KBM-7 (cell line): ENCODE measurements around the gene PPP1R3C.

ENCODE experiments used
- DNase-seq: peaks from one replicate; pipeline ENCODE4 v3.0.0-alpha.2; 2015
- in situ Hi-C: fragments of 300-500 bp; cut with MboI; formaldehyde crosslinking; loops from 2 replicates; pipeline ENCODE4 v1.14.3; 2020; ENCODE audit warnings: low sequenced_read_pairs, low pct_unique_long_range_greater_than_20kb, mixed read lengths

The PPP1R3C gene

GRCh38 chr10:91604553-91605534 lies 28.0 kb downstream of the PPP1R3C start:
- no peak for DNase-seq
- in situ Hi-C loops: no loop called here

- no peak for DNase-seq
- in situ Hi-C loops: no loop called here
Measured at GRCh38 chr10:91603931-91604331, 28.9 kb downstream of the PPP1R3C start.

- in situ Hi-C loops: no loop called here
- no peak for DNase-seq
Measured at GRCh38 chr10:91602868-91603568, 29.9 kb downstream of the PPP1R3C start.

DNA sequence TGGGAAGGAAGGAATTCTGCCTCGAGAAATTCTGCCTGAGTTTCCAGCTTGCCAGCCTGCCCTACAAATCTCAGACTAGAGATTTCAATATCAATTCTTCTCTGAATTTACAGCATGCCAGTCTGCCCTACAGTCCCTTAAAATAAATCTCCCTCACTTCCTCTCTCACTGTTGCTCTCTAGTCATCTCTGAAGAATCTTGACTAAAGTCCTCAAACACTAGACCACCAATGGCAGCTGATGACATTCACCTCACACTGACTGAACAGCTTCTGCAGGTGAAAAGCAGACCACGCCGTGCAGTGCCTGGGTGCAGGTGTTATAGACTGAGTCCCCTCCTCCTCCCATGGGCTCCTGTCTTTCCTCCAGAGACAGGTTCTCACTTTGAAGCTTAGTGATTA lies 30.4 kb downstream of the PPP1R3C start:
- in situ Hi-C loops: no loop called here

DNA sequence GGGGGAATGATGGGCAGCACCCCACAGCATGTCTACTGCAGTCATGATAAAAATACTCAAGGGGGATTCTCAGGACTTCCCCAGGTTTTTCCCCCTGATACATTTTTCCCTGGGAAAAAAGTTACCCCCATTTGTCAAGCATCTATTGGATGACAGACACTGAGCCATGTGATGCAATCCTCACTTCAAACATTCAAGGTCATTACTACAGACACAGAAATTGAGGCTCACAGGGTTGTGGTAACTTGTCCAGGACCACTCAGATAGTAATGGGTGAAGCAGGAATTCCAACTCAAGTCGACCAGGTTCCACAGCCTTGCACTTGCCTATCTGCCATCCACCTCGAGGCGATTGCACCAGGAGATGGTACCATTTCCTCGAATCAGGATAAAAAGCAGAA lies 31.7 kb downstream of the PPP1R3C start:
- no peak for DNase-seq
- in situ Hi-C loops: no loop called here

More for the DNA sequence above, 30.4 kb downstream of the PPP1R3C start:
- no peak for DNase-seq

GRCh38 chr10:91598211-91598977 lies 34.5 kb downstream of the PPP1R3C start:
- in situ Hi-C loops: no loop called here
- DNase-seq: no peak

DNA sequence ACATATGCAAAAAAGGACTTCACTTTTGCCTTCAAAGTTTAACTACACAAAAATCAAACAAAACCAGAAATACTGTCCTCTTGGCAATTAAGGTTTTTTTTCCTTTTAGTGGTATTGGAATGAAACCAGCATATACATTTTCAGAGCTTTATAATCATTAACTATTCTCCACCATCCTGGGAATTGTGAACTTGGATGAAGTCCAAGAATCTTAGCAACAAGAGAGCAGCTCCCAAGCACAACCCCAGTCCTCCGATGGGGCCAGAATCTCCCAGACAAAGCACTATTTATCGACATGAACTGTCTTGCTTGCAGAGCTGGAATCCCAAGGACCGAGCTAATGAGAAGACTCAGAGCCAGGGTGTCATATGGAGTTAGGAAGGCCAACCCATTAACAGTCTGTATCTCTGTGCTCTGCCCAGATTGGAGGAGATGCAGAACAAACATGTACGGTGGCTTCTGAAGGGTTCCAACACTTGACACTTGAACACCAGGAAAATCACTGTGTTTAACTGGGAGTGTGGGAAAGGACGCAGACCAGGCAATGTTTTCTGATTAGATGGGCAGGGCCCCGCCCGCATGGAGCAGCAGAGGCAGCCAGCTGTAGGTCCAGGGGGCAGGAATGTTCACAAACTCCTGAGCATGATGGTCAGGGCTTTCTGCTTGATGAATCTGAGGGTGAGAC lies 35.5 kb downstream of the PPP1R3C start:
- no peak for DNase-seq
- in situ Hi-C loops: no loop called here

DNA sequence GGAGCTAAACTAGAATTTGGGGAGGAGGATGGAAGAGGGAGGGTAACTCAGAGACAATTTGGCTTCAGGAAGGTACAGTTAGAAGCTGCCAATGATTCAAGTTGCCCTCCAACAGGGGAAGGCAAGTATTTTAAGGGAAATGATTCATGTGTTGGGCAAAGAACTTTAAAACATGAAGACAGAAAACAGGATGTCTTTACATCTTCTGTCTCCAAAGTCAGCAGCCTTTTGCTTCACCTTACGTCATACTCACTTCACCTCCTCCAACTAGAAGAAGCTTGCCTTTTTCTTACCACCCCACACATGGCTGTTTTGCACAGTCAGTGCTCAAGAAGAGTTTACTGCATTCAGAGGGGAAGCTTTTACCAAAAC lies 36.1 kb downstream of the PPP1R3C start:
- in situ Hi-C loops: no loop called here
- DNase-seq: no peak

DNA sequence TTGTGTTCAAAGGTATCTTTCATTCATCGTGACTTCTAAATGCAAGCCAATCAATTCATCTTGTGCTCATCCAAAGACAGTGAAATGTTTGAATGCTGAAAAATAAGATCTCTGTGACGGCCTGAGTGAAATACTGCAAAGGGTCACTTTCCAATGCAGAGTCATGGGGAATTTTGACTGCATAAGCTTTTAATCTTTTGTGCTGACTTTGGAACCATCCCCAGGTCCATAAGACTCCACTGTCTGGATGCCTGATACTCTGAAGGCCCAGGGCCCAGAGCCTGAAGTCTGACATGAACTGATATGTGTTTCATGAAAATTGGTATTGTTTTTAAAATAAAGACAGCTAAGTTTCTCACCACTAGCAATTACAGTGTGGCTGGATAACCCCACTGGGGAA lies 39.0 kb downstream of the PPP1R3C start:
- DNase-seq: no peak
- in situ Hi-C loops: no loop called here

- no peak for DNase-seq
- in situ Hi-C loops: no loop called here
Measured at GRCh38 chr10:91593366-91593765, 39.5 kb downstream of the PPP1R3C start.

DNA sequence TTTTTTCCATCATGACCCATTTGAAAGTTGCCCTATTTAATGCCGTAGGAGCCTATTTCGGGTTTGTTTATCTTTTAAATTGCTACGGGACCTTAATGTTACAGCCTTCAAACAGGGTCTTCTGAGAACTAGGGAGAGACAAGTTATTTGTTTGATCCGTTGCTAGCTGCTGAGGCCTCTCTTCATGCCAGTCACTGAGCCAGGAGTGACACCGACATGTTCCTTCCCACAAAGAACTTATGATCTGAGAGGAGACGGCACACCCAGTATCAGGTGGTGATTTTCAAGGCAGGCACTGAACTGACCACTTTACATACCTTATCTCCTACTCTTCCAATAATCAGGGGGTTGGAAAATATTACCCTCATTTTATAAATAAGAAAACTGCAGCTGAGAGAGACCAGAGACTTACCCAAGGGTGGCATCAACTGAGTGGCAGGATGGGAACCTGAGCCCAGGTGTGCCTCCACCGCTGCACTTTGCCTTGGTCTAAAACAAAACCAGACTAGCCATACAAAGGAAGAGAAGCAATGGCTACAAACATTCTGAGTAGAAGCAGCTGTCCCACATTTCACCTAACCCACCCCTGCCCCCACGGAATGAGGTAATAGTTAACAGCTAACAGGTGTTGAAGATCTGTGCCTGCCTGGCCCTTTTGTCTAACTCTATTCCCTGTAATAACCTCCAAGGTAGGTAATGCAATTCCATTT lies 40.5 kb downstream of the PPP1R3C start:
- no peak for DNase-seq
- in situ Hi-C loops: no loop called here

- in situ Hi-C loops: no loop called here
- DNase-seq: no peak
Measured at GRCh38 chr10:91591797-91592174, 41.1 kb downstream of the PPP1R3C start.

DNA sequence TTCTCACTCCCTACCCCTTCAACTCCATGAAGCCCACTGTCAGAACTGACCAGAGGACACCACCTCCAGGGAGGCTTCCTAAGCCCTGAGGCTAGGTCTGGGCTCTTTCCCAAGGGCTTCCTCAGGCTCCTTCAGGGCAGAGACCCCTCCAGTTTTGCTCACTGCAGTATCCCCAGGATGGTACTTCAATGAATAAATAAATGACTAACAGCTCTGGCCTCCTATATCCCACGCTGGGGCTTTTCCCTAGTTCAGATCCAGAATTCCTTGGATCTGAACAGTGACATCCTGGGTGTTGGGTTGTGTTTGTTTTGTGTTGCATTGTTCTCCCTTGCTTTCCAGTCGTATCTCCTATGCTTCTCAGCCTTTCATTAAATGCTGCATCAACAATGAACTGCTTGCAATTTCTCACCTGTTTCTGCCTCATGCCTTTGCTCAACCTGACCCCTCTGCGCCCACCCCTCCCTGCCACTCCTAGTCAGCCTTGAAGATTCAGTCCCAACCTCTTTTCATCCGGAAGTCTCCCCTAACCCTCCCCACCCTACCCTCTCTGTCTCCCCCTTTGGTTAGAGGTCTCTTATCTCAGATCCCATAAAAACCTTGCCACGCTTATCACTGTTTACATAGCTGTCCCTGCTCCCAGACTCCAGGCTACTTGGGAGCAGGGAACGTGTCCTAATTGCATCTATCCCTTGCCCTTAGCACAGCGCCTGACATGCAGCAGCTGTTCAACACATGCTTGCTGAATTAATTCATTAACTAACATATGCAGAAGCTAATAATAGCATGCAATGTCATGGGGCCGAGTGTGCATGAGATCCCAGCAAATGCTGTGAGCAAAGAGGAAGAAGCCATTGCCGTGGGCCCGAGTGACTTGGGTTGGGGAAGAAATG lies 41.7 kb downstream of the PPP1R3C start:
- no peak for DNase-seq
- in situ Hi-C loops: no loop called here

- no peak for DNase-seq
- in situ Hi-C loops: no loop called here
Measured at GRCh38 chr10:91590142-91590903, 42.5 kb downstream of the PPP1R3C start.

DNA sequence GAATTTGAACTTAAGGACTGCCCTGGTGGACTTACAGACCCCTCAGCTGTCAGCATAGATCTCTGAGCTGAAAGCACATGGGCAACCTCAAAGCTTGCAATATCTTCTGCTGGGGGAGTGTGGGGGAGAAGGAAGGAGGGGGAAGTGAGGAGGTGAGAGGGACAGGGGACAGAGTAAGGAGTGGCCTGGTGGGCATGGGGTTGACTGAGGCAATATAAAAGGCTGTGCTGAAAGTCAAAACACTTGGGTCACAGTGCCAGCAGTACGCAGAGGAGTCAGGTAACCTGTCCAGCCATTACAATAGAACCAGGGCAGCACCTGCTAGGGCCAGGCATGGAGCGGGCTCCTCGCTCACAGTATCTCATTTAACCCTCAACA lies 43.2 kb downstream of the PPP1R3C start:
- no peak for DNase-seq
- in situ Hi-C loops: no loop called here

GRCh38 chr10:91589015-91589657 lies 43.7 kb downstream of the PPP1R3C start:
- no peak for DNase-seq
- in situ Hi-C loops: no loop called here
